GM19395 (cell line): Measurements from ENCODE around the gene ARNT2.

Source experiments
- ATAC-seq: cut with Tn5 transposase; IDR thresholded peaks from one replicate; pipeline ENCODE4 v1.9.1; 2021; ENCODE audit warnings: mild to moderate bottlenecking, moderate library complexity; ENCODE audit not compliant: unreplicated experiment

The ARNT2 gene

GRCh38 chr15:80587816-80588456 lies 183.8 kb downstream of the ARNT2 start:
- ATAC-seq = no peak

- no peak for ATAC-seq
These were observed 184.6 kb downstream of the ARNT2 start for GRCh38 chr15:80588801-80589200.

- ATAC-seq = no peak
These were observed 186.7 kb downstream of the ARNT2 start for GRCh38 chr15:80590761-80591355.

- ATAC-seq = no peak
These were observed 187.3 kb downstream of the ARNT2 start for GRCh38 chr15:80591471-80591870.

GRCh38 chr15:80591938-80592825 lies 188.0 kb downstream of the ARNT2 start:
- ATAC-seq = no peak

GRCh38 chr15:80593486-80594030 lies 189.4 kb downstream of the ARNT2 start:
- ATAC-seq = no peak

GRCh38 chr15:80594091-80594889 lies 190.1 kb downstream of the ARNT2 start:
- ATAC-seq = no peak

GRCh38 chr15:80595396-80595795 lies 191.2 kb downstream of the ARNT2 start:
- ATAC-seq = no peak

- no peak for ATAC-seq
These were observed 192.4 kb downstream of the ARNT2 start for GRCh38 chr15:80596521-80596976.

- ATAC-seq = no peak
These were observed 192.9 kb downstream of the ARNT2 start for GRCh38 chr15:80597076-80597475.

- no peak for ATAC-seq
These were observed 195.2 kb downstream of the ARNT2 start for GRCh38 chr15:80599359-80599758.

GRCh38 chr15:80600626-80601025 lies 196.4 kb downstream of the ARNT2 start:
- ATAC-seq = no peak

GRCh38 chr15:80601256-80601655 lies 197.1 kb downstream of the ARNT2 start:
- ATAC-seq = no peak

- no peak for ATAC-seq
These were observed 200.7 kb downstream of the ARNT2 start for GRCh38 chr15:80604583-80605575.

GRCh38 chr15:80605591-80606150 lies 201.5 kb downstream of the ARNT2 start:
- no peak for ATAC-seq

- no peak for ATAC-seq
These were observed 202.4 kb downstream of the ARNT2 start for GRCh38 chr15:80606511-80607071.

GRCh38 chr15:80607287-80607980 lies 203.3 kb downstream of the ARNT2 start:
- no peak for ATAC-seq

- no peak for ATAC-seq
These were observed 204.5 kb downstream of the ARNT2 start for GRCh38 chr15:80608688-80609087.
